Measurements from ENCODE around the gene SMOC2. TPM values are rescaled to one million over a fixed set of nuclear protein-coding genes. Genes with fewer than 3 reads are reported as not detected.

Gene SMOC2
- total RNA-seq, 1 experiment from 2014 or later: 0.42 TPM

GRCh38 chr6:168410554-168411011, 30.4 kb upstream of the SMOC2 start:
- no peaks in the 10 kb centered on the region for H3K4me1 ChIP-seq (ENCODE audit: control insufficient read depth in 1 of 2, insufficient read depth in 2 of 2, low read length in 2 of 2)
- intact Hi-C loops (cut with micrococcal nuclease): no loop called here
- RAD21 ChIA-PET (ENCODE audit: low non-redundant PET in 1 of 2, low total read pairs in 2 of 2, uncharacterized antibody in 2 of 2, unreplicated experiment in 2 of 2): no interaction called here
- H3K27me3 ChIP-seq (ENCODE audit: insufficient read depth, low read length): no peaks in the 10 kb centered on the region
- TF ChIP-seq JUND (IDR thresholded peaks at IDR 0.05) (no peak), POLR2AphosphoS5 (IDR thresholded peaks at IDR 0.05; ENCODE audit: low read depth, low read length) (no peak), CEBPB (IDR thresholded peaks at IDR 0.05; ENCODE audit: low read depth) (no peak), MAX (IDR thresholded peaks at IDR 0.05) (no peak), FOSL1 (IDR thresholded peaks at IDR 0.05; ENCODE audit: low read depth) (no peak), REST (IDR thresholded peaks at IDR 0.05; ENCODE audit: low read depth) (no peak), ELF1 (IDR thresholded peaks at IDR 0.05; ENCODE audit: borderline replicate concordance, low read depth) (no peak), ZNF274 (IDR thresholded peaks at IDR 0.05; ENCODE audit: low read depth, low read length) (no peak), EZH2 (IDR thresholded peaks at IDR 0.05) (no peak), SIN3A (IDR thresholded peaks at IDR 0.05; ENCODE audit: low read depth) (no peak), POLR2A (IDR thresholded peaks at IDR 0.05; ENCODE audit: borderline replicate concordance, extremely low read depth, insufficient read depth, insufficient read length) (no peak), SP1 (IDR thresholded peaks at IDR 0.05; ENCODE audit: low read depth) (no peak), EZH2phosphoT487 (IDR thresholded peaks at IDR 0.05; ENCODE audit: borderline replicate concordance) (no peak), YY1 (IDR thresholded peaks at IDR 0.05; ENCODE audit: extremely low read depth, insufficient replicate concordance, low read depth, low read length) (no peak), TCF7L2 (IDR thresholded peaks at IDR 0.05; ENCODE audit: borderline replicate concordance, extremely low read depth, insufficient read depth, insufficient read length) (no peak), ZFX (IDR thresholded peaks at IDR 0.05) (no peak), RAD21 (IDR thresholded peaks at IDR 0.05; ENCODE audit: low read depth) (no peak)
- H4K20me1 ChIP-seq (ENCODE audit: insufficient read depth): no peaks in the 10 kb centered on the region
- CTCF ChIA-PET: no interaction called here
- BruUV-seq (replicated peaks): no TSS peak
- H3K9me3 ChIP-seq (ENCODE audit: control insufficient read depth in 1 of 2, insufficient read depth in 1 of 2, low read depth in 1 of 2, low read length in 2 of 2): no peaks in the 10 kb centered on the region
- no peak overlapping the region for H3K27ac ChIP-seq (ENCODE audit: low read depth, low read length)
- H3K4me3 ChIP-seq (replicated peaks in 1 of 2; ENCODE audit: low read depth in 1 of 2, low read length in 2 of 2): no peak overlapping the region
- no peaks in the 10 kb centered on the region for H3K79me2 ChIP-seq (ENCODE audit: insufficient read depth, low read length)
- H3K4me2 ChIP-seq (ENCODE audit: low read length): no peak overlapping the region
- ATAC-seq: no peak
- POLR2A ChIA-PET: no interaction called here
- no peak for DNase-seq (ENCODE audit: low read depth, low spot score)
- H3K36me3 ChIP-seq (ENCODE audit: control insufficient read depth in 1 of 2, insufficient read depth in 2 of 2, low read length in 2 of 2): no peaks in the 10 kb centered on the region
- H3K9ac ChIP-seq (ENCODE audit: low read length): no peak overlapping the region
- no peak overlapping the region for H2AFZ ChIP-seq (ENCODE audit: low read depth, low read length, poor library complexity, severe bottlenecking)
- H3K9me2 ChIP-seq (ENCODE audit: insufficient read depth): no peaks in the 10 kb centered on the region
